Fibroblast of lung (primary cell): ENCODE measurements around the gene ACOT6.

ENCODE experiments used
- CTCF ChIP-seq, 2 donors: IDR thresholded peaks in 1 of 2; conservative IDR thresholded peaks in 1 of 2; 1 replicate in 1 of 2; 2 replicates in 1 of 2; pipeline ENCODE4 v1.5.1; 2011 to 2012; ENCODE audit warnings: low read length in 2 of 2, control low read depth in 1 of 2, inconsistent platforms in 1 of 2, low read depth in 1 of 2, mild to moderate bottlenecking in 1 of 2
- EZH2 ChIP-seq: IDR thresholded peaks from 2 replicates; pipeline ENCODE4 v1.5.1; 2012; ENCODE audit warnings: low read length, control low read depth, mild to moderate bottlenecking; ENCODE audit errors: missing control alignments

- TF ChIP-seq CTCF (conservative IDR thresholded peaks at IDR 0.05 in 1 of 2, IDR thresholded peaks at IDR 0.05 in 1 of 2; ENCODE audit: low read depth in 1 of 2, low read length in 2 of 2) (no peak), EZH2 (no peak)
Observed at GRCh38 chr14:73655851-73656250, 43.5 kb downstream of the ACOT6 start.
